GM18505 (cell line): ENCODE data around the gene TEC.

Experiments
- ATAC-seq: cut with Tn5 transposase; IDR thresholded peaks from one replicate; pipeline ENCODE4 v1.9.1; 2021; ENCODE audit not compliant: unreplicated experiment
- POLR2A ChIP-seq: IDR thresholded peaks from 4 replicates; pipeline ENCODE4 v1.6.1; 2011; ENCODE audit warnings: borderline replicate concordance; ENCODE audit not compliant: insufficient read depth, insufficient read length; ENCODE audit errors: extremely low read depth

TEC gene

DNA sequence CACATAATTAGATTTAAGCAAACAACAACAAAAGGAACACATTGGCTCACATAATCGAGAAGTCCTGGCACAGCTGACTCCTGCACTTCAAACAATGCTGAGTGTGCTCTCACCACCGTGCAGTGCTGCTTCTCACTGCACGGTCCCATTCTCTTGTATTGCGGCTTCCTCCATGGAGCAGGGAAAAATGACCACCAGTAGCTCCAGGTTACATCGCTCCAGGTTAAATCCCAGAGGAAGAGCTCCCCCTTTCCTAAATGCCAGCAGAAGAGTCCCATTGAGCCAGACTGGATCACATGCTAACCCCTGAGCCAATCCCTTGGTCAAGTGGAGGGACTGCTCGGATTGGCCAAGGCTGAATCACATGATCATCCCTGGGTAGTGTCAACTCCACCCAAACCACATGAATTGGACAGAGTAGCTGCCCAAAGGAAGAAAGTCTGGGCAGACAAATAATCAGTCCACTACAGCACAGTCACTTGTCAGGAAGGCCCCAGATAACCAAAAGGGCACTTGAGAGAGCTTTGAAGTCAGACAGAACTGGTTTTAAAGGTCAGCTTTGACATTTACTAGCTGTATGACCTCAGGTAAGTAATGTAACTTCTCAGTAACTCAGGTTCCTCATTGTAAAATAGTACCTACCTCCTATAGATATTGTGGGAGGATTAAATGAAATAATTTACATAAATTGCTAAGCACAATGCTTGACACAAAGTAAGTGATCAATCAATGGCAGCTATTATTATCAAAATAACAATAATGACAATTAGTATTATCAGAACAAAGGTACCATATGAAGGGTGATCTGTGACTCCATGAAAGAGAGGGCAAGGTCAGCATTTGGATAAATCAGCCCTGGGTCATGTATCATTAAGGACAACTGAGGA is 14.3 kb downstream of the TEC start:
- TF ChIP-seq POLR2A: no peak
- no peak for ATAC-seq

- no peak for ATAC-seq
Measured at GRCh38 chr4:48254381-48255071, 15.1 kb downstream of the TEC start.

DNA sequence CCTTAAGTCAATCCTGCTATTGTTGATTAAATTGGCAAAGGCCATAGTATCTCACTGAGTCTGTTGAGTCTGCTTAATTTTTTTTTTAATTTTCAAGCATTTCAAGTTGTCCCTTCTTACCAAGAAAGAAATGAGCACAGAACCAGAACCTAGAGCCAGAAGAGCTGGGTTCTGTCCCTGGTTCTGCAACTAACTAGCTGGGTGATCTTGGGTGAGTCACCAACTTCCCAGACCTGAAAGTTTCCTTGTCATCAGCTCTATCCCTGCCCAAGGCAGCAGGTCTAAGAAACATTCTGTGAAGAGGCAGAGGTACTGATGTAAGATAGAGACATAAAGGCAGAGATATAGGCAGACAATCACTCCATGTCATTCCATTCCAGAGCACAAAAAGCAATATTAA is 17.3 kb downstream of the TEC start:
- ATAC-seq: no peak
- no peak for TF ChIP-seq POLR2A

More at GRCh38 chr4:48254381-48255071, 15.1 kb downstream of the TEC start:
- no peak for TF ChIP-seq POLR2A

GRCh38 chr4:48250980-48251379 is 18.7 kb downstream of the TEC start:
- no peak for TF ChIP-seq POLR2A
- no peak for ATAC-seq

GRCh38 chr4:48250343-48250742 is 19.3 kb downstream of the TEC start:
- no peak for ATAC-seq

GRCh38 chr4:48249378-48249777 is 20.3 kb downstream of the TEC start:
- TF ChIP-seq POLR2A: no peak
- no peak for ATAC-seq

More at GRCh38 chr4:48250343-48250742, 19.3 kb downstream of the TEC start:
- no peak for TF ChIP-seq POLR2A

- no peak for ATAC-seq
- TF ChIP-seq POLR2A: no peak
Measured at GRCh38 chr4:48248559-48248953, 21.1 kb downstream of the TEC start.

DNA sequence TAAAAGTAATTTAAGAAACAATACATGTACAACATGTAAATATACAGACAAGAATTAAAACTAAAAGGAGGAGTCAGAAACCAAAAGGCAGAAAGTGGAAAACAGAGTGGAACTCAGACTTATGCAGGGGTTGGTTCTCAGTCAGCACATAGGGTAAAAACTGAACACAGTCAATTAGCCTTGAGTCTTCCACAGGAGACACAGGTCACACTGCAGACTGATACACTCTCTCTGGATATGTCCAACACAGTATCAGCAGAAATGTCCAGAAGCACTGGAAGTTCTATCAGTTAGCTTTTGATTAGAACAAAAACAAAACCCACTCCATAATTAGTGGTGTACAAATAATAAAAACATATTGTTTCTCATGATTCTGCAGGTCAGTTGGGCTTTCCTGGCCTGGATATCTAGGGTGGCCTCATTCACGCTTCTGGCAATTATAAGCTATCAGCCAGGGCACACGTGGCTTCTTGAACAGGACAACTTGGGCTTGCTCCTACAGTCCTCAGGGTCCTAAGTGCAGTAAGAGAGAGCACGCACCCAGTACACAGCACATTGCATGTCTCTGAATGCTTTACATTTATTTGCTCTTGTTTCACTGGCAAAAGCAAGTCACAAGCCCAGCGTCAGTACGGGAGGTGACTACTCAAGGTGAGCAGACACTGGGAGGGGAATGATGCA is 21.6 kb downstream of the TEC start:
- no peak for ATAC-seq
- TF ChIP-seq POLR2A: no peak

DNA sequence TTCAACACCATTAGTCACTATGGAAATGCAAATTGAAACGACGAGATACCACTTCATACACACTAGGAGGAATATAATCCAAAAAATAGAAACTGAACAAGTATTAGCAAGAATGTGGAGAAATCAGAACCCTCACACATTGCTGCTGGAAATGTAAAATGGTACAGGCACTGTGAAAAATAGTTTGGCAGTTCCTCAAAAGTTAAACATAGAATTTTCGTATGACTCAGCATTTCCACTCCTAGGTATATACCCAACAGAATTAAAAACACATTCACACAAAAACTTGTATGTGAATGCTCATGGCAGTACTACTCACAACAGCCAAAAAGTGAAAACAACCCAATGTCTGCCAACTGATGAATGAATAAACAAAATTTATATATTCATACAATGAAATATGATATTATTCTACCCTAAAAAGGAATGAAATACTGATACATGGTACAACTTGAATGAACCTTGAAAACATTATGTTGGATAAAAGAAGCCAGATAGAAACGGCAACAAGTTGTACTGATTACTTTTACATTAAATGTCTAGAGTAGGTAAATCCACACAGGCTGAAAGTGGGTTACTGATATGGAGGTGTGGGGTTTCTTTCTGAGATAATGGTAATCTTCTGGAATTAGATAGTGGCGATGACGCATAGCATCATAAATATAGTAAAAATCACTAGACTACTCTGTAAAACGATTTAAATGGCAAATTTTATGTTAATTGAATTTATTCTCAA is 22.3 kb downstream of the TEC start:
- ATAC-seq: peak; percentile 49
- TF ChIP-seq POLR2A: no peak

DNA sequence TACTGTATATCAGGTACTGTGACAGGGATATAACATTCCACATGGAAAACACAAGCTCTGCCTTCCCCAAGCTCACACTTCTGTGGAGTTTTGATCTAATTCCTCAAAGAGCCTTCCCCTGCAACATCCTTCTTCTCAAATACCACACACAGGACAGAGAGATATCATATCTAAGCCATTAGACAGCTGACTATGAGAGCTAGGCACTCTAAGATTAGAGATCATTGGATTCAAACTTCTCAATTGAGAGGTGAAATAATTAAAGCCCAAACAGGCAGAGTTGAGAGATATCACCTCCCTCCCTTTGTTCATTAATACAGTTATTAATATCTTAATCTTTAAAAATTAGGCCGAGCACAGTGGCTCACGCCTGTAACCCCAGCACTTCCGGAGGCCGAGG is 25.0 kb downstream of the TEC start:
- ATAC-seq: no peak
- no peak for TF ChIP-seq POLR2A

DNA sequence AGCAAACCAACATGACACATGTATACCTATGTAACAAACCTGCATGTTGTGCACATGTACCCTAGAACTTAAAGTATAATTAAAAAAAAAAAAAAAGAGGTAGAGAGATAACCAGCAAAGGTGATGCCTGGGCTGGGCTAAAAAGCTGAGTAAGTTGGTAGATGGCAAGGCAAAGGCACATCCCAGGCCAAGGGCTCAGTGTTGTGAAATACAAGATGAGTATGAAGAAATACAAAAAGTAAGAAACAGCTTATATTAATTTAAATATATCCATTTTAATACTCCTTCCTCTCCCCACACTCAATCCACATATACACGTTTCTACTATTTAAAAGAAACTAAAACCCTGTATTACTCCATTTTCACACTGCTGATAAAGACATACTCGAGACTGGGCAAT is 25.8 kb downstream of the TEC start:
- no peak for TF ChIP-seq POLR2A
- ATAC-seq: no peak

DNA sequence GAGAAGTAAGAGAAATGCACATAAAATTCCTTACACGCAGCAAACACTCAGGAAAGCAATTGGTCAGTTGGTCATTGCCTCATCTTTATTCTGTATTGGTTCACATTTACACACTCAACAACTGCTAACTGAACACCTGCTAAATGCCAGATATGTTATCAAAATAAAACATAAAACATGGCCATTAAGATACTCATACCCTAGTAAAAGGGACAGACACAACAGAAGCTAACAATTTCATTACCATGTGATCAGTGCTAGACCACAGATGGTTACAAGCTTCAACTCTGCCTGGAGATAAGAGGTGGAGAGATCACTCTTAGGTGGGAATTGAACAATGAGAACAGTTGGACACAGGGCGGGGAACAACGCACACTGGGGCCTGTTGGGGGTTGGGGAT is 26.2 kb downstream of the TEC start:
- no peak for ATAC-seq
- TF ChIP-seq POLR2A: no peak
